IPS-NIHi7 (cell line): Measurements from ENCODE around the gene NPDC1.

Experiments used
- DNase-seq: peaks from one replicate; pipeline ENCODE4 v3.0.0; 2012; ENCODE audit warnings: mixed read lengths; ENCODE audit errors: extremely low spot score

NPDC1 gene

GRCh38 chr9:137026384-137026783 lies 19.6 kb downstream of the NPDC1 start:
- no peak for DNase-seq

DNA sequence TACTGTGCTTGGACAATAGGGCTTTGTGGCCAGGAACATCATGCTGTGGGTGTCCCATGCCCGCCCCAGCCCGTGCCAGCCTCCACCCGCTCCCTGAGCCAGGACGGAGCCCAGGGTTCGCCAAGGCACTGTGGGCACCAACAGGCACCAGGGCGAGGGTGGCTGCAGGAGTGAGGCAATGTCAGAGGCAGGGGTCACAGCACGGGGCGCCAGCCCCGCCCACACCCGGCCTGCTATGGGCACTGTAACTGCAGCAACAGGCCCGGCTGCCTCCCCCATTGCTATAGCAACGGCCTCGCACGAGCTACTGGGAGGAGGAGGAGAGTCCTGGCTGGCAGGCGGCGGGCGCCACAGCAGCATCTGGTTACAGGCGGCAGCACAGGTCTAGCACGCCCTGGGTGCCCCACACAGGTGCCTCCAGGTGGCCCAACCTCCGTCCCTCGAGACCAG lies 20.4 kb downstream of the NPDC1 start:
- DNase-seq: no peak

DNA sequence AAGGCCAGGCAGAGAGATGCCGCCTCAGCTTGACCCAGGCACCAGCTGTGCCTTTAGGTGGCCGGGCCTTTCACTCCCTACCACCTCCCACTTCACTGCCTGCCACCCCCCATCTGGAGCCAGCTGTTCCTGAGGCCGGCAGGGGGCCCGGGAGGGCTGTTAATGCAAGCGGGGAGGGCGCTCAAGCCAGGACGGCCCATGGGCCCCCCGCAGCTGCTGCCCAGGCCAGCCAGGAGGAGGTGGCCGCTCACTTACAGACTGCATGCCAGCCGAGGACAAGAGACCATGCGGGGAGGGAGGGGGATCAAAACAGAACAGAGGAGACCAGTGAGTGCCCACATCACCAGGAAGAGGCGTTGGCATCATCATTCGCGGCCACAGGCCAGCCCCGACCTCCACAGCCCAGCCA lies 22.4 kb downstream of the NPDC1 start:
- DNase-seq: no peak

DNA sequence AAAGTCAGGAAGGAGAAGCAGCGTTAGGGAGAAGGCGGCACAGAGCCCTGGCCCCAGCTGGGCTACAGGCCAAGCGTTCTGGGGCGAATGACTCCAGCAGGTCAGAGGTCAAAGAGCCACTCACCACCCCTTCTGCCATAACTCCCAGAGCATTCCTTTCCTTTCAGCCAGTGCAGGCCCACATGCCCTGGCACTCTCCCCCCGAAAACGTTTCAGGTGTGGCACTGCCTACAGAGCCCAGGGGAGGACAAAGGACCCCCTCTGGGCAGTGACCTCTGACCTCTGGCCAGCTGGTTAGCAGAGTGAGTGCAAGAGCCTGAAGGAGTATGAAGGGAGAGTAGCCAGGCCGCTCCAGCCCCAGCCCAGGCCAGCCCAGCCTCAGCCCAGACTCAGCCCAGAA lies 22.8 kb downstream of the NPDC1 start:
- DNase-seq: no peak

- DNase-seq: no peak
Measured at GRCh38 chr9:137022662-137023008, 23.3 kb downstream of the NPDC1 start.

DNA sequence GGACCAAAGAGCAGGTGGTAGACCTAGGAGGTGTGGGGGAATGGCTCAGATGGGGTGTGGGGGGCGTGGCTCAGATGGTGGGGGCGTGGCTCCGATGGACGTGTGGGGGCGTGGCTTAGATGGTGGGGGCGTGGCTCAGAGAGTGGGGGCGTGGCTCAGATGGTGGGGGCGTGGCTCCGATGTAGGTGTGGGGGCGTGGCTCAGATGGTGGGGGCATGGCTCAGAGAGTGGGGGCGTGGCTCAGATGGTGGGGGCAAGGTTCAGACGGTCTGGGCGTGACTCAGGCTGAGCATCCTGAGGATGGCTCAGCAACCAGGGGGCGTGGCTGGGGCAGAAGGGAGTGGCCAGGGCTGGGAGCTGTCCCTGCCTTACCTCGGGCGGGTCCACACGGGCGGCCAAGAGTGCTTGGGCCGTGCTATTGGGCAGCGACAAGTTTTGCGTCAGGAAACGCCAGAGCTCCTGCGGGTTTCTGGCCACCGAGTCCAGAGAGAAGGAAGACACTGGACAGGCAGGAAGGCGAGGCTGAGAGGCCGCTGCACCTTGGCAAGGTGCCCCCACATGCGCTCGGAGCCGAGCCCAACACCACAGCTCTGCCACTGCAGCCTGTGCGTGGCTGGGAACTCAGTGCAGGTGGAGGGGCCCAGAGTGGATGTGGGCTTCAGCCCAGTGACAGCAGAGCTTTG lies 23.9 kb downstream of the NPDC1 start:
- peak; percentile 96 for DNase-seq

- no peak for DNase-seq
Measured at GRCh38 chr9:137021568-137021978, 24.4 kb downstream of the NPDC1 start.

DNA sequence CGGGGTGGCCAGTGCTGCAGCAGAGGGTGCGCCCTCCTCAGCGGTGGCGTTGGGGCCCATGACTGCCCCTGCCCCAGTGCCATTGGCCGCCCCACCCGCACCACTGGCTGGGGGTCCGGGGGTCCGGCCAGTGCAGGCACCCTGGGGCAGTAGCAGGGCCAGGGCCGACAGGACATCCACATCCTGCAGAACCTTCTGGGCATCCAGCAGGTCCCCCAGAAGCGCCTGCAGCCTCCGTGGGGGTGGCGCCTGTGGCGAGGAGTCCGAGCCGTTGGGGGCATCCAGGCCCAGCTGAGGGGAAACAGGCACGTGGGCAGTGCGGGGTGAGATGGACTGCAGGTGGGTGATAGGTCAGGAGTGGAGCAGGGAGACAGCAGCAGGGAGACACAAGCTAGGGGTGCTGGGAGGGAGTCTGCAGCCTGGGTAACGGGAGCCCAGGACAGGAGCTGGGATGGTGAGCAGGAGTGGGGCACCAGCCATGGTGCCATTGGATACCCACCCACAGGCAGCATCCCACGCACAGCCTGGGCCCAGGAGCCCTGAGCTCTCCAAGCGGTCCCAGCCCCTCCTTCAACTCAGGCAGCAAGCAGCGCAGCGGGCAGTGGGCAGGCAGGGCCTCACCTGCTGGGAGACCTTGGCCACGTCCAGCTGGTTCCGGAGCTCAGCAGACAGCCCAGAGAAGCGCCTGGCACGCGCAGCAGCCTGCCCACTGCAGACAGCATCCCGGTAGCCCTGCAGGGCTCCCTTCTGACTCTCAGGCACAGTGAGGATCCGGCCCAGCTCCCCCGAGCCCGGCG lies 25.0 kb downstream of the NPDC1 start:
- DNase-seq: no peak

DNA sequence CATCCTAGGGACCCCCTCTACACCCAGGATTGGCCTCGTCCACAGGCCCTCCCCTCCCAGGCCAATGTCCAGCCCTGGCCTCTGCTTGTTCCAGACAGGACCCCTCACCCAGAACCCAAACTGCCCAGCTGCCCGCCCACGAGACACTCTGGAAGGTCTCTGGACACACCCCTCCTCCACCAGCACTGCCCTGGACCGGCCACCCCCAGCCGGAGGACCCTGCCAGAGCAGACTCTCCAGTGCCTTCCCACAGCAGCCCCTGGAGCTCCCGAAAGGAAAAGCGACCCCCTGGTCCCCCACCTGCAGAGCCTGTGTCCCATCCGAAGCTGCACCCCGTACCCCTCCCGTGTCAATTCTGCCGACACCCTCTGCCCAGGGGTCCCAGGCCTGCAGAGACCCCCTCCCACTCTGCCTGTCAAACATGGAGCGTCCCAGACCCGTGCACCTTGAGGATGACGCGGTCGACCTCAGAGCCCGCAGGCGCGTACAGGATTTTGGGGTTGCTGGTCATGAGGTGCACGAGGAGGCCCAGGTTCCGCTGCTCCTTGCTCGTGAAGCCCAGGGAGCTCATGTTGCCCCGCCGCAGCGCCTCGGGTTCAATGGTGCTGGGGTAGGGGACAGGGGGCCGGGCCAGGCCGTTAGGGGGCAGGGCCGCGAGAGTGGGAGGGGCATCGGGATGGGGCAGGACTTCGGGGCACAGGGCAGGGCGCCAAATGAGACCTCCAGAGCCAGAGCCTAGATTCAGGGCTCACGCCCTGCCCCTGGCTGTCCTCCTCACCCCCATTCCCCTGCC lies 25.9 kb downstream of the NPDC1 start:
- DNase-seq: no peak

DNA sequence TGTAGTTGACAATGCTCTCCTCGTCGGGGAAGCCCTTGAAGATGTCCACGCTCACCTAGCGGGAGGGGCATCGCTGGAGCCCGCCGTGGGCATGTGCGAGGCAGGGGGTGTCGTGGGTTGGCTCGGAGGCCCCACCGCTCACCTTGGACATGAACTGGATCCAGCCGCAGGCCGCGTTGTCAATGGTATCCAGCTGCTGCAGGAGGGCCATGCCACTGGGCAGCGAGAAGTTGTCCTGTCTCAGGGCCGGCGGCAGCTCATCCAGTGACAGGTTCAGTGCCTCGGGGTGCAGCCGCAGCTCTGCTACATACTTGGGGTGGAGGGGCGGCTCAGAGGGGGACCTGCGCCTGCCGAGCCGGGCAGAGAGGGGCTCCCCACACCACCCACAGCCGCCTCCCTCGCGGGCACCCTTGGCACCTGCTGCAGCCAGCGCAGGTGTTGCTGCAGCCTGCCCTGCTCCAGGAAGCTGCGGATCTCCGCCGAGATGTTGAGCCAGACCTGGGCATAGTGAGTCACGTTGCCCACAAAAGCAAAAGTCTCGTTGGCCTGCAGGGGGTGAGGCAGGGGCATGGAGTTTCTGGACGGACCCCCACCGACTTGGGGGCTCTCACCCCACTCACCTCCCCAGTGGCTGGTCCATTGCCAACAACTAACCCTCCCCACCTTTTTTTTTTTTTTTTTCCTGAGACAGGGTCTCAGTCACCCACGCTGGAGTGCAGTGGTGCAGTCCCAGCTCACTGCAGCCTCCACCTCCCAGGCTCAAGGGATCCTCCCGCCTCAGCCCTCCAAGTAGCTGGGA lies 27.0 kb downstream of the NPDC1 start:
- no peak for DNase-seq

- DNase-seq: peak; percentile 48
Measured at GRCh38 chr9:137017791-137018497, 28.0 kb downstream of the NPDC1 start.

GRCh38 chr9:137017071-137017470 lies 28.9 kb downstream of the NPDC1 start:
- DNase-seq: no peak

GRCh38 chr9:137016436-137016835 lies 29.5 kb downstream of the NPDC1 start:
- no peak for DNase-seq

- DNase-seq: no peak
Measured at GRCh38 chr9:137015976-137016375, 30.0 kb downstream of the NPDC1 start.

DNA sequence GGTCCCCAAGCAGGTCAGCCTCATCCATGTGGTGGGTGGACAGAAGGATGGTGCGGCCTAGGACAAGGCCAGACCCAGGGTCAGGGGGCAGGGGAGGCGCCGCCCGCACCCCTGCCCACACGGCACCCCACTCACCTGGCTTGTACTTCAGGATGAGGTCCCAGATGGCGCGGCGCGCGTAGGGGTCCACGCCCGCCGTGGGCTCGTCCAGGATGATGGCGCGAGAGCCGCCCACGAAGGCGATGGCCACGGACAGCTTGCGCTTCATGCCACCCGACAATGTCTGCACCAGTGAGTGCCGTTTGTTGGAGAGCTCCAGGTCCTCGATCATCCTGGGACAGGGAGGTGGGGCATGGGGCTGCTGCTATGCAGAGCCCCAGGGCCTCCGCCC lies 30.4 kb downstream of the NPDC1 start:
- no peak for DNase-seq

- no peak for DNase-seq
Measured at GRCh38 chr9:137014776-137015539, 31.0 kb downstream of the NPDC1 start.

- DNase-seq: no peak
Measured at GRCh38 chr9:137014166-137014565, 31.8 kb downstream of the NPDC1 start.

- no peak for DNase-seq
Measured at GRCh38 chr9:137013571-137013940, 32.4 kb downstream of the NPDC1 start.

GRCh38 chr9:137012694-137013570 lies 33.0 kb downstream of the NPDC1 start:
- DNase-seq: peak; percentile 90
